Stimulated activated CD4-positive, alpha-beta T cell treated with anti-CD3 and anti-CD28 coated beads, Interleukin-1b, Interleukin-23, amount 100 ng/mL, for 48 hours (primary cell): ENCODE measurements around the gene TANK.
A peak's percentile ranks its signal among the peaks of the same experiment; 100 is the strongest.
"Not testable (repeated sequence)": the region's sequence is repeated elsewhere in the genome, so short reads cannot be mapped to it uniquely, and the experiment has no call there.

Experiments used
- DNase-seq: peaks from one replicate; pipeline ENCODE4 v3.0.0-alpha.2; 2020

TANK gene

GRCh38 chr2:161280906-161281323, 120.7 kb downstream of the TANK start:
- DNase-seq, result peak; percentile 39

- DNase-seq, result not testable (repeated sequence)
These were observed 121.5 kb downstream of the TANK start for GRCh38 chr2:161281615-161282310.

- not testable (repeated sequence) for DNase-seq
These were observed 122.0 kb downstream of the TANK start for GRCh38 chr2:161282311-161282644.

GRCh38 chr2:161283926-161284325, 123.7 kb downstream of the TANK start:
- no peak for DNase-seq
